B cell (primary cell): ENCODE data around the gene CDKN1A.

Experiments used
- EZH2 ChIP-seq: IDR thresholded peaks from 2 replicates; pipeline ENCODE4 v1.6.1; 2012; ENCODE audit warnings: borderline replicate concordance, low read depth, mild to moderate bottlenecking, moderate library complexity, low read length; ENCODE audit not compliant: insufficient read depth, poor library complexity, severe bottlenecking
- TF ChIP-seq, protein P1 (sequence below): fragments of 200-600 bp; IDR thresholded peaks from one replicate; pipeline ENCODE4 v1.8.0; 2022; ENCODE audit warnings: antibody characterized with exemption, mild to moderate bottlenecking

DNA sequence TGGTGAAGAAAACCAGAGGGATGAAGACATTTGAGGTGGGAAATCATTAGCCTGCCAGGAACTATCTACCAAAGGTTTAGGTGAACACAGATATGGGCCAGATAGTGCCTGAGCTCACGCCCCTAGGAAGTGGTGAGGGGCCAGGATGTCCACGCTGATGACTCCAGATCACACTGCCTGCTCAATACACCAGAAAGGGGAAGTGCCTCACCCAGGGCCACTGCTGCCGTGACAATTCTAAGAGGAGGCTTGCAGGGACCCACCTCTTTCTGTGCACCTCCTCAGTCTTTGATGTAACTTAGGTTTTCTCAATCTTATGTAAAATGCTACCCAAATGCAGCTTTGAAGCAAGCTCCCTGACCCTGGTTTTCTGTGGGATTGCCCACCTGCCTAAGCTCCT lies 13.7 kb downstream of the CDKN1A start:
- TF ChIP-seq EZH2: no peak
- TF ChIP-seq, protein P1, sequence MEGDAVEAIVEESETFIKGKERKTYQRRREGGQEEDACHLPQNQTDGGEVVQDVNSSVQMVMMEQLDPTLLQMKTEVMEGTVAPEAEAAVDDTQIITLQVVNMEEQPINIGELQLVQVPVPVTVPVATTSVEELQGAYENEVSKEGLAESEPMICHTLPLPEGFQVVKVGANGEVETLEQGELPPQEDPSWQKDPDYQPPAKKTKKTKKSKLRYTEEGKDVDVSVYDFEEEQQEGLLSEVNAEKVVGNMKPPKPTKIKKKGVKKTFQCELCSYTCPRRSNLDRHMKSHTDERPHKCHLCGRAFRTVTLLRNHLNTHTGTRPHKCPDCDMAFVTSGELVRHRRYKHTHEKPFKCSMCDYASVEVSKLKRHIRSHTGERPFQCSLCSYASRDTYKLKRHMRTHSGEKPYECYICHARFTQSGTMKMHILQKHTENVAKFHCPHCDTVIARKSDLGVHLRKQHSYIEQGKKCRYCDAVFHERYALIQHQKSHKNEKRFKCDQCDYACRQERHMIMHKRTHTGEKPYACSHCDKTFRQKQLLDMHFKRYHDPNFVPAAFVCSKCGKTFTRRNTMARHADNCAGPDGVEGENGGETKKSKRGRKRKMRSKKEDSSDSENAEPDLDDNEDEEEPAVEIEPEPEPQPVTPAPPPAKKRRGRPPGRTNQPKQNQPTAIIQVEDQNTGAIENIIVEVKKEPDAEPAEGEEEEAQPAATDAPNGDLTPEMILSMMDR: no peak
